Liver (tissue), 3 donors: ENCODE data around the gene ALKAL2.
"Not testable (repeated sequence)": the region's sequence is repeated elsewhere in the genome, so short reads cannot be mapped to it uniquely, and the experiment has no call there.

Experiments
- CTCF ChIP-seq: fragments of 150-350 bp; IDR thresholded peaks from 2 replicates; pipeline ENCODE4 v1.5.1; 2017; ENCODE audit warnings: improper control_type of control experiment, low read depth, low read length; ENCODE audit not compliant: missing input control
- GABPA ChIP-seq, 2 donors: IDR thresholded peaks in 1 of 2; conservative IDR thresholded peaks in 1 of 2; 2 replicates each; pipeline ENCODE4 v1.6.1; 2016; ENCODE audit warnings: antibody characterized with exemption in 2 of 2, mild to moderate bottlenecking in 1 of 2, moderate library complexity in 1 of 2
- RAD21 ChIP-seq, 2 donors: IDR thresholded peaks; 2 replicates each; pipeline ENCODE4 v1.6.1; 2016; ENCODE audit warnings: antibody characterized with exemption in 2 of 2, mild to moderate bottlenecking in 2 of 2
- donor health status: healthy.
- donor health status: healthy.

- TF ChIP-seq CTCF; GABPA (IDR thresholded peaks at IDR 0.05 in 1 of 2, conservative IDR thresholded peaks at IDR 0.05 in 1 of 2); RAD21 (IDR thresholded peaks at IDR 0.05): not testable (repeated sequence)
Measured at GRCh38 chr2:315925-316324, 28.0 kb upstream of the ALKAL2 start.
